Thoracic aorta endothelial cell (primary cell): ENCODE data around the gene CS. TPM values are rescaled to one million over a fixed set of nuclear protein-coding genes. Genes with fewer than 3 reads are reported as not detected.

Experiments used
- total RNA-seq: library from RNA; depleted of rRNA; stranded (reverse); fragments of >200 nt; gene quantifications from 2 replicates; pipeline ENCODE4 v1.2.3, GENCODE V29; 2012

CS gene
- 238 and 262 TPM in 2 replicates for total RNA-seq

GRCh38 chr12:56299853-56300643 is at the start of gene CS:
Gene CS (minus strand): TSS chr12:56300330. CDS start chr12:56300201, 129 bp downstream.

GRCh38 chr12:56338308-56339157 is 38.4 kb upstream of the CS start, which contains the start of gene IL23A:
Gene IL23A (plus strand): TSS chr12:56338884. CDS start chr12:56339045, 161 bp downstream.

GRCh38 chr12:56333679-56334489 is 33.8 kb upstream of the CS start, which contains the start of gene PAN2:
Gene PAN2 (minus strand): TSS chr12:56334000. CDS start chr12:56333094, 906 bp downstream.

GRCh38 chr12:56315622-56316473 is 15.7 kb upstream of the CS start, which contains the start of gene CNPY2:
Gene CNPY2 (minus strand): TSS chr12:56315988. CDS start chr12:56315217, 771 bp downstream.

GRCh38 chr12:56266693-56267442 is 33.3 kb downstream of the CS start, which contains the start of gene COQ10A:
Gene COQ10A (plus strand): TSS chr12:56266942. CDS start chr12:56267119, 177 bp downstream.

GRCh38 chr12:56258068-56258819 is 41.9 kb downstream of the CS start, which contains the start of gene ANKRD52:
Gene ANKRD52 (minus strand): TSS chr12:56258384. CDS start chr12:56258269, 115 bp downstream.

GRCh38 chr12:56229916-56230431 is 70.2 kb downstream of the CS start, which contains the start of gene SLC39A5:
Gene SLC39A5 (plus strand): TSS chr12:56230051. CDS start chr12:56231275, 1,224 bp downstream.

GRCh38 chr12:56224102-56224701 is 75.9 kb downstream of the CS start, which contains the start of gene NABP2:
Gene NABP2 (plus strand): TSS chr12:56224342. CDS start chr12:56224857, 515 bp downstream.

GRCh38 chr12:56221757-56222530 is 78.2 kb downstream of the CS start, which contains the start of gene RNF41:
Gene RNF41 (minus strand): TSS chr12:56221922. CDS start chr12:56214047, 7,875 bp downstream.

Other genes starting within 250 kb of the CS start
- gene ERBB3, start 220.2 kb downstream of the CS start, total RNA-seq: 0.43 TPM in 1 of 2 replicates, not detected in the other
- gene PA2G4, start 195.8 kb downstream of the CS start, total RNA-seq: 284 and 285 TPM in 2 replicates
- 2,466 and 4,153 TPM in 2 replicates for gene RPL41, start 183.7 kb downstream of the CS start, total RNA-seq
- 6.2 and 6.5 TPM in 2 replicates for gene ZC3H10, start 182.1 kb downstream of the CS start, total RNA-seq
- gene ESYT1, start 172.1 kb downstream of the CS start, total RNA-seq: 259 and 330 TPM in 2 replicates
- gene MYL6B, start 147.7 kb downstream of the CS start, total RNA-seq: 51.1 and 67.2 TPM in 2 replicates
- gene MYL6, start 142.0 kb downstream of the CS start, total RNA-seq: 1,508 and 2,188 TPM in 2 replicates
- 72.1 and 75.0 TPM in 2 replicates for gene SMARCC2, start 110.8 kb downstream of the CS start, total RNA-seq
- 95.6 and 123 TPM in 2 replicates for gene RNF41, start 78.4 kb downstream of the CS start, total RNA-seq
- 30.7 and 34.0 TPM in 2 replicates for gene NABP2, start 76.0 kb downstream of the CS start, total RNA-seq
- gene SLC39A5, start 70.3 kb downstream of the CS start, total RNA-seq: not detected in 2 replicates
- gene ANKRD52, start 41.9 kb downstream of the CS start, total RNA-seq: 19.9 and 25.0 TPM in 2 replicates
- gene COQ10A, start 33.4 kb downstream of the CS start, total RNA-seq: 8.6 and 9.2 TPM in 2 replicates
- 86.9 and 93.8 TPM in 2 replicates for gene CNPY2, start 15.7 kb upstream of the CS start, total RNA-seq
- gene PAN2, start 33.7 kb upstream of the CS start, total RNA-seq: 13.3 and 18.8 TPM in 2 replicates
- gene IL23A, start 38.6 kb upstream of the CS start, total RNA-seq: not detected in 2 replicates
- gene STAT2, start 59.8 kb upstream of the CS start, total RNA-seq: 67.8 and 71.0 TPM in 2 replicates
- gene APOF, start 62.5 kb upstream of the CS start, total RNA-seq: not detected in 2 replicates
- 14.6 and 17.9 TPM in 2 replicates for gene TIMELESS, start 149.1 kb upstream of the CS start, total RNA-seq
- not detected in 2 replicates for gene MIP, start 154.3 kb upstream of the CS start, total RNA-seq
- gene SPRYD4, start 168.2 kb upstream of the CS start, total RNA-seq: 2.6 and 2.7 TPM in 2 replicates
- gene GLS2, start 187.8 kb upstream of the CS start, total RNA-seq: 0.13 and 0.22 TPM in 2 replicates
- 43.8 and 53.7 TPM in 2 replicates for gene RBMS2, start 221.5 kb upstream of the CS start, total RNA-seq